GM23248 (cell line): ENCODE results near the gene CD4. TPM values are rescaled to one million over a fixed set of nuclear protein-coding genes. Genes with fewer than 3 reads are reported as not detected.

ENCODE experiments used
- DNase-seq: peaks from one replicate; pipeline ENCODE4 v3.0.0-alpha.2; 2015
- H2AFZ ChIP-seq: fragments of 200-600 bp; sonication (generic); 2 replicates; pipeline ENCODE4 v1.6.1; 2016; ENCODE audit warnings: antibody characterized with exemption
- H3F3A ChIP-seq: fragments of 200-600 bp; sonication (generic); 2 replicates; pipeline ENCODE4 v1.6.1; 2016; ENCODE audit warnings: mild to moderate bottlenecking, antibody characterized with exemption, mixed run types; ENCODE audit not compliant: insufficient read depth
- H3K27ac ChIP-seq: fragments of 200-600 bp; sonication (generic); 2 replicates; pipeline ENCODE4 v1.5.1; 2016; ENCODE audit warnings: mild to moderate bottlenecking
- H3K27me3 ChIP-seq: fragments of 200-600 bp; sonication (generic); replicated peaks from 2 replicates; pipeline ENCODE4 v1.6.1; 2016; ENCODE audit warnings: mild to moderate bottlenecking; ENCODE audit not compliant: insufficient read depth
- H3K36me3 ChIP-seq: fragments of 200-600 bp; sonication (generic); 2 replicates; pipeline ENCODE4 v1.6.1; 2016; ENCODE audit warnings: low read depth, mild to moderate bottlenecking
- H3K4me1 ChIP-seq: fragments of 200-600 bp; sonication (generic); 2 replicates; pipeline ENCODE4 v1.6.1; 2016; ENCODE audit warnings: mild to moderate bottlenecking; ENCODE audit not compliant: insufficient read depth
- H3K4me2 ChIP-seq: fragments of 200-600 bp; sonication (generic); one replicate; pipeline ENCODE4 v1.6.1; 2016; ENCODE audit warnings: mild to moderate bottlenecking; ENCODE audit not compliant: unreplicated experiment
- H3K4me3 ChIP-seq: fragments of 200-600 bp; sonication (generic); 2 replicates; pipeline ENCODE4 v1.5.1; 2016; ENCODE audit warnings: mild to moderate bottlenecking
- H3K79me2 ChIP-seq: fragments of 200-600 bp; sonication (generic); 2 replicates; pipeline ENCODE4 v1.6.1; 2016; ENCODE audit warnings: mild to moderate bottlenecking; ENCODE audit not compliant: insufficient read depth
- H3K9ac ChIP-seq: fragments of 200-600 bp; sonication (generic); 2 replicates; pipeline ENCODE4 v1.6.1; 2016; ENCODE audit warnings: mild to moderate bottlenecking
- H3K9me2 ChIP-seq: fragments of 200-600 bp; sonication (generic); 2 replicates; pipeline ENCODE4 v1.6.1; 2016; ENCODE audit warnings: mixed run types, mild to moderate bottlenecking, moderate library complexity; ENCODE audit not compliant: insufficient read depth
- H3K9me3 ChIP-seq: fragments of 200-600 bp; sonication (generic); one replicate; pipeline ENCODE4 v1.6.1; 2017; ENCODE audit warnings: low read depth
- H4K20me1 ChIP-seq: fragments of 200-600 bp; sonication (generic); 2 replicates; pipeline ENCODE4 v1.6.0; 2016; ENCODE audit not compliant: insufficient read depth
- EZH2 ChIP-seq: fragments of 200-600 bp; sonication (generic); IDR thresholded peaks from 2 replicates; pipeline ENCODE4 v1.6.1; 2018; ENCODE audit warnings: antibody characterized with exemption, mild to moderate bottlenecking; ENCODE audit not compliant: insufficient read depth, poor library complexity, severe bottlenecking
- EZH2phosphoT487 ChIP-seq: fragments of 200-600 bp; sonication (generic); IDR thresholded peaks from 2 replicates; pipeline ENCODE4 v1.6.1; 2018; ENCODE audit warnings: antibody characterized with exemption, moderate library complexity, mild to moderate bottlenecking, low read depth; ENCODE audit not compliant: insufficient read depth
- WGBS, 2 experiments: methylation state at CpG; one replicate each; pipeline ENCODE4 v1.1.6; 2015 to 2017; ENCODE audit warnings: low lambda C conversion rate in 2 of 2, low coverage in 1 of 2; ENCODE audit errors: missing lambda C conversion rate in 2 of 2; 5-methylcytosine and 5-hydroxymethylcytosine counted together
- in situ Hi-C: fragments of 300-500 bp; cut with MboI; formaldehyde crosslinking; loops from 2 replicates; pipeline ENCODE4 v1.15.0; 2020
- polyA plus RNA-seq: library from polyadenylated mRNA; unstranded; fragments of >200 nt; fragmentation: Nextera tagmentation; extraction: Ambion mirVana; gene quantifications from 2 replicates; pipeline ENCODE4 v1.2.1, GENCODE V29; 2016
- total RNA-seq: library from RNA; depleted of rRNA; stranded (reverse); fragments of >200 nt; shearing (Covaris generic); gene quantifications from 2 replicates; pipeline ENCODE4 v1.2.3, GENCODE V29; 2014

Gene CD4
- total and polyA plus RNA-seq, 2 experiments from 2014 or later, result not detected

DNA sequence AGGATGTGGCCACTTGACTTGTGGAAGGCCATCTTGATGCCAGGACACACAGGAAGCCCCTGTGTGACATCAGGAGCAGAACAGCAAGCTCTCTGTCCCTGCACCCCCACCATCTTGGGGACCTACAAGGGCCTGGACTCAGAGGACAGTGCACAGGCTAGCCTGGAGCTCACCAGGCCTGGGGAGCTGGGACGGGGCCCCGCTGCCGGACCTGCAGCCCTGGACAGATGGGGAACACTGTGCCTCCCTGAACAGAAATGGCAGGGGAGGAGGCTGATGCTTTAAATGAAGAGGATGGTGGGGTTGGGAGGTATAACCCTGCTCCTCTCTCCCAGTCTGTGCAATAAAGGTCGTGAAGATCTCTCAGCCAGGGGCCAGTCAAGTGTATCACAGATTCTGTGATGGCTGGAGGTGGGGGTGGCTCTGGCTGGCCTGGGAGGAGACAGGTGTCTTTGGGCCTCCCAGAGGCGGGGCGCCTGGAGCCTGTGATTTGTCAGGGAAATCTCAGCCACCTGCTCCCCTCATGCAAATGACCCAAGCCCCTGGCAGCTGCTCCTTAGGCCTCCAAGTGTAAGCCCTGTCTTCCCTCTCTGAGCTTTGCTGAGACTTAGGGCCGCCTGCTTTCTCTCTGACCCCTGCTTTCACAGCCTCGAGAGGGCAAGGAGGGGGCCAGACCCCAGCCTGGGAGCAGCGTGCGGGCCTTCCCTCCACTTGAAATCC lies 50.3 kb downstream of the CD4 start:
- Histone ChIP-seq H3K27me3 (no peaks in the 10 kb centered on the region), H4K20me1 (no peaks in the 10 kb centered on the region), H3K9ac (no peak overlapping the region), H3K79me2 (no peaks in the 10 kb centered on the region), H3K4me3 (no peak overlapping the region), H3K36me3 (peaks cover 3% of the 10 kb centered on the region; the same call in 1 of the 2 replicates), H3K4me2 (no peak overlapping the region), H3F3A (no peaks in the 10 kb centered on the region), H3K9me3 (no peaks in the 10 kb centered on the region), H3K4me1 (no peaks in the 10 kb centered on the region), H3K27ac (no peak overlapping the region), H2AFZ (no peak overlapping the region), H3K9me2 (no peaks in the 10 kb centered on the region)
- 77 to 79% methylated on average over 10 of the region's 10 CpGs for WGBS, 2 experiments
- no peak for DNase-seq
- in situ Hi-C loops, result no loop called here
- TF ChIP-seq EZH2 (no peak), EZH2phosphoT487 (no peak)

DNA sequence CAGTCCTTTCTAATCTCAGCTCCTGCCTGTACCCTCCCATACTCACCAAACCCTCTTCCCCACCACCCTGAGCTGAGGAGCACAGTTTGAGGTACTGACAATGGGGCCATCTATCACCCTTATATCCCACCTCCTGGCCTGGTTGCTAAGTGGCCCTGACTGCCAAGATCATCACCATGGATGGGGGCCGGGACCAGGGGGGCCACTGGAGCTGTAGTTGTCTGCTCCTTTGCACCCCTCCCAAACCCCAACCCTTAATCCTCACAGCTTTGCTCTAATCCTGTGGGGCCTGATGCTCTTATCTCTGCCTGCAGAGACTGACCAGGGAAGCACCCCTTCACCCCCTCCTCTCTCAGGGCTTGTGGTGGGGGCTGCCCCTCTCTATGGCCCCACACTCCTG lies 51.0 kb downstream of the CD4 start:
- no peak overlapping the region for H3K4me3 ChIP-seq
- 80% methylated on average over 1 of the region's 1 CpG for whole genome bisulfite sequencing, 2 experiments
- in situ Hi-C loops, result no loop called here
- no peak overlapping the region for H3K27ac ChIP-seq
- H3F3A ChIP-seq, result no peaks in the 10 kb centered on the region
- DNase-seq, result no peak
- H2AFZ ChIP-seq, result no peak overlapping the region
- no peaks in the 10 kb centered on the region for H3K27me3 ChIP-seq
- no peaks in the 10 kb centered on the region for H3K9me2 ChIP-seq
- peaks cover 9% of the 10 kb centered on the region; the same call in 1 of the 2 replicates for H3K36me3 ChIP-seq
- H4K20me1 ChIP-seq, result no peaks in the 10 kb centered on the region
- H3K4me2 ChIP-seq, result no peak overlapping the region
- TF ChIP-seq EZH2phosphoT487 (no peak), EZH2 (no peak)
- H3K4me1 ChIP-seq, result no peaks in the 10 kb centered on the region
- H3K9me3 ChIP-seq, result no peaks in the 10 kb centered on the region
- no peak overlapping the region for H3K9ac ChIP-seq
- H3K79me2 ChIP-seq, result no peaks in the 10 kb centered on the region

DNA sequence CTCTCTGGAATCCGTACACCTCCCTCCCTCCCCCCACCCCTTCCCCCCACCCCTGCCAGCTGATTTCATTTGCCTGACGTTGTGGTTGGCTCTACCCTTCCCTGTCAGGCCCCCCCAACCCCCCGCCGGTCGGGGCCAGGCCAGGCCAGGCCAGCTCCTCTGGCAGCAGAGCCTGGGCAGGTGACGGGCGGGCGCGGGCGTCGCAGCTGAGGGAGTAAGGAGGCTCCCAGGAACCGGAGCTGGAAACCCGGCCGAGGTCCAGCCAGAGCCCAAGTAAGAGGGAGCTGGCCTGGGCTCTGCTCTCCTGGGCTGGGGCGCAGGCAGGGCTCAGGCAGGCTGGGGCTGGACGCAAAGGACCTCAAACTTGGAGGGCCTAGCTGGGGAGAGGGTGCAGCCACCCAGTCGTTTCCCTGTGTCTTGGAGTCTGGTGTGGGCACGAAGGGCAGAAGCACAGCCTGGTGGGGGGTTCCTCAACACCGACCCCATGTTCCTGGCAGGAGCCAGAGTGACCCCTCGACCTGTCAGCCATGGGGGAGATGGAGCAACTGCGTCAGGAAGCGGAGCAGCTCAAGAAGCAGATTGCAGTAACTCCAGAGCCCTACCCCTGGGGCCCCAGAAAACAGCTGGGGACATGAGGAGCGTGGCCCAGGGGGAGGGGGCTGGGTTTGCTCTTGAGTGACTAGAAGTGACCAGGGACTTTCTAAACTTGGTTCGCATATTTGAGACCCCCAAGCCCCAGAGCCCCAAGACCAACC lies 51.6 kb downstream of the CD4 start, which contains the start of gene GNB3:
TSS of gene GNB3 (plus strand) at position 165 of the 755 bp plus-strand sequence. CDS start at position 528, 363 bp downstream.
- Histone ChIP-seq H2AFZ (no peak within 1 kb of the TSS), H3K4me2 (no peak within 1 kb of the TSS), H3K9me3 (no peaks in the 10 kb centered on the region), H3F3A (no peaks in the 10 kb centered on the region), H3K79me2 (no peaks in the 10 kb centered on the region), H4K20me1 (no peaks in the 10 kb centered on the region), H3K9ac (no peak within 1 kb of the TSS), H3K4me1 (no peaks in the 10 kb centered on the region), H3K27ac (no peak within 1 kb of the TSS), H3K27me3 (no peaks in the 10 kb centered on the region), H3K36me3 (peaks cover 11% of the 10 kb centered on the region; the same call in 1 of the 2 replicates), H3K9me2 (no peaks in the 10 kb centered on the region), H3K4me3 (no peak within 1 kb of the TSS)
- in situ Hi-C loops, result no loop called here
- TF ChIP-seq EZH2 (no peak), EZH2phosphoT487 (no peak)
- no peak for DNase-seq
- 76 to 86% methylated on average over 19 to 24 of the region's 24 CpGs for WGBS, 2 experiments

DNA sequence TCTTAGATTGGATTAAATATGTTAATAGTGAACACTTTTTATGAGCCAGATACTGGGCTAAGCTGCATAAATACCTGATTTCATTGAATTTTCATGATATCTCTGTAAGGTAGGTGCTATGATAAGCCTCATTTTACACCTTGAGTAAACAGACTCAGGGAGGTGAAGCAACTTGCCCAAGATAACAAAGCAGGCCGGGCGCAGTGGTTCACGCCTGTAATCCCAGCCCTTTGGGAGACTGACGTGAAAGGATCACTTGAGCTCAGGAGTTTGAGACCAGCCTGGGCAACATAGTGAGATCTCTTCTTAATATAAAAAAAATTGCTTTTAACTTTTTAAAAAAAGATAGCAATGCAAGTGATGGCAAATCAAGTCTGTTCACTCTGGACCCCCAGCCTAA lies 52.7 kb downstream of the CD4 start:
- 96% methylated on average over 4 of the region's 4 CpGs for WGBS, 2 experiments
- Histone ChIP-seq H2AFZ (no peak overlapping the region), H3K9ac (no peak overlapping the region), H3K27ac (no peak overlapping the region), H3K27me3 (no peaks in the 10 kb centered on the region), H3F3A (no peaks in the 10 kb centered on the region), H3K4me2 (no peak overlapping the region), H3K9me3 (no peaks in the 10 kb centered on the region), H3K4me1 (no peaks in the 10 kb centered on the region), H3K9me2 (no peaks in the 10 kb centered on the region), H4K20me1 (no peaks in the 10 kb centered on the region), H3K4me3 (no peak overlapping the region), H3K36me3 (peaks cover 13% of the 10 kb centered on the region; the same call in 1 of the 2 replicates), H3K79me2 (peaks cover 4% of the 10 kb centered on the region; the same call in 1 of the 2 replicates)
- in situ Hi-C loops, result no loop called here
- TF ChIP-seq EZH2 (no peak), EZH2phosphoT487 (no peak)
- no peak for DNase-seq
